ENCODE measurements around the gene FAM136A. TPM values are rescaled to one million over a fixed set of nuclear protein-coding genes. Genes with fewer than 3 reads are reported as not detected.
A peak's percentile ranks its signal among the peaks of the same experiment; 100 is the strongest.

FAM136A gene
- total RNA-seq, 1 donor from 2014 or later: 32.8 TPM

DNA sequence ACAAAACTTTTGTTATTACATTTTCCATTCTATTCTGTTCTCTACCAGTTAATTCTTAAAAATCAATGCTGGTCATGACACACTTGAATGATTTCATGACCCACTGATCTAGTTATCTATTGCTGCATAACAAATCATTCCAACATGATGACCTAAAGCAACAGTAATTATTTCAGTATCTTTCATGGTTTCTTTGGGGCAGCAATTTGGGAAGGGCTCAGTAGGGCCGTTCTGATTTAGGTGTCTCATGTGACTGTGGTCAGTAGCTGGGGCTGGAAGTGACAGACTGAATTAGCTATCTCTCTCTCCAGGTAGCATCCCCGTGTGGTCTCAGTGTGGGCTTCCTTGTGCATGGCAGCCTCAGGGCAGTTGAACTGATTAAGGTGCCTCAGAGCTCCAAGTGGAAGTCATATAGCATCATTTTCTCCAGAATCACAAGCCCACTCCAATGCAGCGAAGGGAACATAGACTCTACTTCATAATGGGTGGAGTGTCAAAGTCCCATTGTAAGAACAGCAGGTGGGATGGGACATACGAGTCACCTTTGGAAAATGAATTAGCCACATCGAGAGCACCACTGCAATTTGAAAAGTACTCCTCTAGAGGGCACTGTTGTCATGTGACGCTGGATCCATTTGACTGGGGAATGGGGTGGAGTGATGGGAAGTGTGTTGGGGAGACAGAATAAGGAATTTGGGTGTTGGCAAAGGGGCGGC, 39.1 kb upstream of the FAM136A start:
- Histone ChIP-seq H4K20me1 (ENCODE audit: insufficient read depth, low read length) (no peaks in the 10 kb centered on the region), H2AFZ (ENCODE audit: low read depth, low read length) (no peak overlapping the region), H3K36me3 (ENCODE audit: insufficient read depth, low read length) (no peaks in the 10 kb centered on the region), H3K27ac (ENCODE audit: low read depth, low read length) (no peak overlapping the region), H3K4me1 (ENCODE audit: insufficient read depth, low read length) (no peaks in the 10 kb centered on the region), H3K9me3 (ENCODE audit: insufficient read depth, low read depth, low read length) (no peaks in the 10 kb centered on the region), H3K9ac (ENCODE audit: low read length) (no peak overlapping the region), H3K27me3 (ENCODE audit: insufficient read depth, low read length) (peaks cover 4% of the 10 kb centered on the region), H3K4me3 (ENCODE audit: insufficient read depth, low read depth, low read length) (no peak overlapping the region), H3K4me2 (ENCODE audit: low read length) (no peak overlapping the region), H3K79me2 (ENCODE audit: insufficient read depth, low read length) (no peaks in the 10 kb centered on the region)
- H3K4me1 Mint-ChIP-seq (ENCODE audit: low read depth, unreplicated experiment): no peaks in the 10 kb centered on the region
- peak; percentile 58 for FAIRE-seq
- peak; percentile 12 for DNase-seq (ENCODE audit: low read depth)
- no peak overlapping the region for H3K4me3 Mint-ChIP-seq (ENCODE audit: unreplicated experiment)
- H3K36me3 Mint-ChIP-seq (ENCODE audit: low read depth, unreplicated experiment): no peaks in the 10 kb centered on the region
- no peak for TF ChIP-seq EZH2 (IDR thresholded peaks at IDR 0.05; ENCODE audit: insufficient read depth, low read length)
- TF ChIP-seq, protein P1, sequence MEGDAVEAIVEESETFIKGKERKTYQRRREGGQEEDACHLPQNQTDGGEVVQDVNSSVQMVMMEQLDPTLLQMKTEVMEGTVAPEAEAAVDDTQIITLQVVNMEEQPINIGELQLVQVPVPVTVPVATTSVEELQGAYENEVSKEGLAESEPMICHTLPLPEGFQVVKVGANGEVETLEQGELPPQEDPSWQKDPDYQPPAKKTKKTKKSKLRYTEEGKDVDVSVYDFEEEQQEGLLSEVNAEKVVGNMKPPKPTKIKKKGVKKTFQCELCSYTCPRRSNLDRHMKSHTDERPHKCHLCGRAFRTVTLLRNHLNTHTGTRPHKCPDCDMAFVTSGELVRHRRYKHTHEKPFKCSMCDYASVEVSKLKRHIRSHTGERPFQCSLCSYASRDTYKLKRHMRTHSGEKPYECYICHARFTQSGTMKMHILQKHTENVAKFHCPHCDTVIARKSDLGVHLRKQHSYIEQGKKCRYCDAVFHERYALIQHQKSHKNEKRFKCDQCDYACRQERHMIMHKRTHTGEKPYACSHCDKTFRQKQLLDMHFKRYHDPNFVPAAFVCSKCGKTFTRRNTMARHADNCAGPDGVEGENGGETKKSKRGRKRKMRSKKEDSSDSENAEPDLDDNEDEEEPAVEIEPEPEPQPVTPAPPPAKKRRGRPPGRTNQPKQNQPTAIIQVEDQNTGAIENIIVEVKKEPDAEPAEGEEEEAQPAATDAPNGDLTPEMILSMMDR (IDR thresholded peaks at IDR 0.05; ENCODE audit: insufficient read depth, low read depth, low read length): peak; percentile 79
- no peaks in the 10 kb centered on the region for H3K9me3 Mint-ChIP-seq (ENCODE audit: unreplicated experiment)
- no peak overlapping the region for H3K27ac Mint-ChIP-seq (ENCODE audit: unreplicated experiment)
- peaks cover 42% of the 10 kb centered on the region for H3K27me3 Mint-ChIP-seq (ENCODE audit: low read depth, unreplicated experiment)

DNA sequence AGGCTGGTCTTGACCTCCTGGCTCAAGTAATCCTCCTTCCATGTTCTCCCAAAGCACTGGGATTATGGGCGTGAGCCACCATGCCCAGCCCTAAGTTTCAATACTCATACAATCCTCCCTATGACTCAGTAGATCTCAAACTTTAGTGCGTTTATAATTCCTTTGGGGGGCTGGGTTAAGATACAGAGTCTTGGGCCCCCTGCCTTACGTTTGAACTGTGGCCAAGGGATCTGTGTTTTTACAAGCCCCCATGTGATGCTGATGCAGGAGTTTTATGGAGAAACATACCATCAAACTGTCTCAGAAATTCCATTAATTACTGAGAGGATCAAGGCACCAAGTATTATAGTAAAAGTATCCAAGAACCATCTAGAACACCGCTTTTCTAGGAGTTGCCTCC, 38.2 kb upstream of the FAM136A start:
- Histone ChIP-seq H4K20me1 (ENCODE audit: insufficient read depth, low read length) (no peaks in the 10 kb centered on the region), H3K79me2 (ENCODE audit: insufficient read depth, low read length) (no peaks in the 10 kb centered on the region), H3K27me3 (ENCODE audit: insufficient read depth, low read length) (peaks cover 4% of the 10 kb centered on the region), H3K4me3 (ENCODE audit: insufficient read depth, low read depth, low read length) (no peak overlapping the region), H3K27ac (ENCODE audit: low read depth, low read length) (no peak overlapping the region), H3K9me3 (ENCODE audit: insufficient read depth, low read depth, low read length) (no peaks in the 10 kb centered on the region), H2AFZ (ENCODE audit: low read depth, low read length) (no peak overlapping the region), H3K36me3 (ENCODE audit: insufficient read depth, low read length) (no peaks in the 10 kb centered on the region), H3K4me1 (ENCODE audit: insufficient read depth, low read length) (no peaks in the 10 kb centered on the region), H3K9ac (ENCODE audit: low read length) (no peak overlapping the region), H3K4me2 (ENCODE audit: low read length) (no peak overlapping the region)
- FAIRE-seq (no peak), DNase-seq (ENCODE audit: low read depth) (no peak)
- Mint-ChIP-seq H3K4me1 (ENCODE audit: low read depth, unreplicated experiment) (no peaks in the 10 kb centered on the region), H3K27ac (ENCODE audit: unreplicated experiment) (no peak overlapping the region), H3K9me3 (ENCODE audit: unreplicated experiment) (no peaks in the 10 kb centered on the region), H3K36me3 (ENCODE audit: low read depth, unreplicated experiment) (no peaks in the 10 kb centered on the region), H3K4me3 (ENCODE audit: unreplicated experiment) (no peak overlapping the region), H3K27me3 (ENCODE audit: low read depth, unreplicated experiment) (peaks cover 40% of the 10 kb centered on the region)
- TF ChIP-seq, protein P1 (IDR thresholded peaks at IDR 0.05; ENCODE audit: insufficient read depth, low read depth, low read length): no peak
- TF ChIP-seq EZH2 (IDR thresholded peaks at IDR 0.05; ENCODE audit: insufficient read depth, low read length): no peak

DNA sequence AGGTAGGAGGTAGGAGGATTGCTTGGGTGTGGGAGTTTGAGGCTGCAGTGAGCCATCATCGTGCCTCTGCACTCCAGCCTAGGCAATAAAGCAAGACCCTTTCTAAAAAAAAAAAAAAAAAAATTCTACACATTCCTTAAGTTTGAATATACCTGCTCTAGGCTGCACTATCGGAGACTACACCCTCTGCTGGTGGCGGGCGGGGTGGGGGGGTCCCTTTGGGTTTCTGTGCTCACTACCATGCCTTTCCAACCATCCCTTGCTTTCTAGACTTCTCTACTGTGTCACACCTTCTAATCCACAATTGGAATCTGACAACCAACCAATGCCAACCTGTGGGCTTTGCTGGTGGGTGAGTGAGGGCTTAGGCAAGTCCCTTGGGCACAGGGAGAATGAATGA, 34.7 kb upstream of the FAM136A start:
- H2AFZ ChIP-seq (ENCODE audit: low read depth, low read length): no peak overlapping the region
- no peaks in the 10 kb centered on the region for H3K4me1 ChIP-seq (ENCODE audit: insufficient read depth, low read length)
- no peak overlapping the region for H3K4me2 ChIP-seq (ENCODE audit: low read length)

More for the DNA sequence above, 34.7 kb upstream of the FAM136A start:
- Histone ChIP-seq H3K9me3 (ENCODE audit: insufficient read depth, low read depth, low read length) (no peaks in the 10 kb centered on the region), H3K4me3 (ENCODE audit: insufficient read depth, low read depth, low read length) (no peak overlapping the region), H3K36me3 (ENCODE audit: insufficient read depth, low read length) (no peaks in the 10 kb centered on the region), H3K79me2 (ENCODE audit: insufficient read depth, low read length) (no peaks in the 10 kb centered on the region), H3K27me3 (ENCODE audit: insufficient read depth, low read length) (no peaks in the 10 kb centered on the region), H3K27ac (ENCODE audit: low read depth, low read length) (no peak overlapping the region), H4K20me1 (ENCODE audit: insufficient read depth, low read length) (no peaks in the 10 kb centered on the region), H3K9ac (ENCODE audit: low read length) (no peak overlapping the region)
- FAIRE-seq: no peak
- H3K9me3 Mint-ChIP-seq (ENCODE audit: unreplicated experiment): no peaks in the 10 kb centered on the region
- TF ChIP-seq, protein P1 (IDR thresholded peaks at IDR 0.05; ENCODE audit: insufficient read depth, low read depth, low read length): no peak
- no peak for TF ChIP-seq EZH2 (IDR thresholded peaks at IDR 0.05; ENCODE audit: insufficient read depth, low read length)
- no peaks in the 10 kb centered on the region for H3K36me3 Mint-ChIP-seq (ENCODE audit: low read depth, unreplicated experiment)
- peaks cover 28% of the 10 kb centered on the region for H3K27me3 Mint-ChIP-seq (ENCODE audit: low read depth, unreplicated experiment)
- no peak for DNase-seq (ENCODE audit: low read depth)
- no peak overlapping the region for H3K4me3 Mint-ChIP-seq (ENCODE audit: unreplicated experiment)
- no peaks in the 10 kb centered on the region for H3K4me1 Mint-ChIP-seq (ENCODE audit: low read depth, unreplicated experiment)
- no peak overlapping the region for H3K27ac Mint-ChIP-seq (ENCODE audit: unreplicated experiment)

Measured in astrocyte (in vitro differentiated cells and primary cell).